Stimulated activated CD4-positive, alpha-beta T cell treated with anti-CD3 and anti-CD28 coated beads, TNF-alpha, amount 100 ng/mL, for 1 hour (primary cell): Measurements from ENCODE around the gene FCGR1A.
"Not testable (repeated sequence)": the region's sequence is repeated elsewhere in the genome, so short reads cannot be mapped to it uniquely, and the experiment has no call there.

Experiments
- DNase-seq, 3 donors: peaks; one replicate each; pipeline ENCODE4 v3.0.0-alpha.2; 2020; ENCODE audit warnings: low read depth in 3 of 3, low spot score in 1 of 3

FCGR1A gene

DNA sequence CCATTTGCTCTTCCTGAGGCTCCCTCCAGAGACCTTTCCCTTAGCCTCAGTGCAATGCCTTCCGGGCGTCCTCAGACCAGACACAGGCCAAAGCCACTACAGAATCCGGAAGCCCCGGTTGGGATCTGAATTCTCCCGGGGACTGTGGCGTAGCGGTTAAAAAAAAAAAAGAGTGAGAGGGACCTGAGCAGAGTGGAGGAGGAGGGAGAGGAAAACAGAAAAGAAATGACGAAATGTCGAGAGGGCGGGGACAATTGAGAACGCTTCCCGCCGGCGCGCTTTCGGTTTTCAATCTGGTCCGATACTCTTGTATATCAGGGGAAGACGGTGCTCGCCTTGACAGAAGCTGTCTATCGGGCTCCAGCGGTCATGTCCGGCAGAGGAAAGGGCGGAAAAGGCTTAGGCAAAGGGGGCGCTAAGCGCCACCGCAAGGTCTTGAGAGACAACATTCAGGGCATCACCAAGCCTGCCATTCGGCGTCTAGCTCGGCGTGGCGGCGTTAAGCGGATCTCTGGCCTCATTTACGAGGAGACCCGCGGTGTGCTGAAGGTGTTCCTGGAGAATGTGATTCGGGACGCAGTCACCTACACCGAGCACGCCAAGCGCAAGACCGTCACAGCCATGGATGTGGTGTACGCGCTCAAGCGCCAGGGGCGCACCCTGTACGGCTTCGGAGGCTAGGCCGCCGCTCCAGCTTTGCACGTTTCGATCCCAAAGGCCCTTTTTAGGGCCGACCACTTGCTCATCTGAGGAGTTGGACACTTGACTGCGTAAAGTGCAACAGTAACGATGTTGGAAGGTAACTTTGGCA, 50.0 kb downstream of the FCGR1A start:
- DNase-seq, result not testable (repeated sequence)

DNA sequence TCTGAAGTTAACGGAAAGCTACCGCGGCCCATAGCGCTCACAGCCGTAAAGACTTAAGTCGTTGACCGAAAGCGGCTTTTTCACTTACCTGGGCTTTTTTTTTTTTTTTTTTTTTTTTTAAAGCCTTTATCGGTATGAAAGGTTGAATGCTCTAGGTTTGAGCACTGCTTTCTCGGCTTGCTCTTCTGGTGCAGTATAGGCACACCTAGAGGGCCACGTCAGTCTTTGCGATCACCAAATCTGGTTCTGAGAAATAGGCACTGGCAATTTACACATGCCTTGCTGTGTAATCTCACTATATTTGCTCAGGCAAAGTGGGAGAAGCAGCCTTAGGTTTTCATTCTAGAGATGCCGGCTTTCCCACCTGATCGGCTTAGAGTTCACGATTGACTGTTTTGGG, 50.6 kb downstream of the FCGR1A start:
- DNase-seq, result not testable (repeated sequence)

DNA sequence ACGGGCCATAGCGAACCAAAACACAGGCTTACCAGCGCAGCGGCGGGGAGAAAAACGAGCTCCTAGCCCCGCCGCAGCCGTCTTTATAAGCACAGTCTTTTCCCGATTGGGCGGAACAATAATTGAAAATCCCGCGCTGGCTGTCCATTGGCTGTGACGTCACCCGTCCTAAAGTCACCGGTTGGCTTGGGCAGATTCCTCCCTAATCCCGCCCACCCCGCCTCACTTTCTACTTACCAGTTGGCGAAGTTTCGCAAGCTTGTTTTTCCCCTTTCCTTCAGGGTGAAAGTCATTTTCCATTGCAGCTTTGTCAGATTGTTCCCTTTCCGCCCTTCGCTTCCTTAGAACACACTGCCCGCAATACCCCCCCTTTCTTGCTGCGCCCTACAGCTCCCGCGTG, 58.7 kb downstream of the FCGR1A start:
- not testable (repeated sequence) for DNase-seq
